SK-N-SH (cell line): ENCODE results near the gene ANKS1B. TPM values are rescaled to one million over a fixed set of nuclear protein-coding genes. Genes with fewer than 3 reads are reported as not detected.

Experiments used
- CTCF ChIA-PET: fragments of 300-600, 350-600 bp; formaldehyde crosslinking; extraction: SDS; loops from one replicate; lab custom pipeline; 2021; lab: Yijun Ruan, JAX
- POLR2A ChIA-PET: fragments of 350-600 bp; sonication (Branson Sonifier 250); formaldehyde crosslinking; extraction: SDS; loops from one replicate; lab custom pipeline; 2020; ENCODE audit warnings: antibody characterized with exemption, inconsistent platforms; lab: Yijun Ruan, JAX
- DNase-seq: peaks from one replicate; pipeline ENCODE4 v3.0.0; 2012
- H2AFZ ChIP-seq: fragments of 200-600 bp; sonication (generic); 2 replicates; pipeline ENCODE4 v1.8.1; 2016; ENCODE audit warnings: antibody characterized with exemption, mild to moderate bottlenecking, low read depth
- H3F3A ChIP-seq: fragments of 200-600 bp; sonication (generic); replicated peaks from 2 replicates; pipeline ENCODE3; 2016; ENCODE audit warnings: antibody characterized with exemption, mild to moderate bottlenecking; ENCODE audit not compliant: insufficient read depth
- H3K27ac ChIP-seq, 2 experiments: fragments of 200-500 bp in 1 of 2; fragments of 200-600 bp in 1 of 2; sonication (Bioruptor generic) in 1 of 2; sonication (generic), shearing (Covaris generic) in 1 of 2; 2 replicates each; pipeline versions ENCODE4 v1.5.1 to v1.6.1; 2014 to 2016; ENCODE audit warnings: low read depth in 2 of 2, inconsistent platforms in 1 of 2, low read length in 1 of 2, mild to moderate bottlenecking in 1 of 2, mixed read lengths in 1 of 2
- H3K27me3 ChIP-seq: fragments of 200-600 bp; sonication (generic), shearing (Covaris generic); 2 replicates; pipeline ENCODE4 v1.6.1; 2016; ENCODE audit warnings: mixed run types; ENCODE audit not compliant: insufficient read depth
- H3K36me3 ChIP-seq, 2 experiments: fragments of 200-500 bp in 1 of 2; fragments of 200-600 bp in 1 of 2; sonication (Bioruptor generic) in 1 of 2; sonication (generic) in 1 of 2; replicated peaks in 1 of 2; 2 replicates each; pipeline versions ENCODE3 to v1.5.1; 2014 to 2016; ENCODE audit warnings: low read length in 1 of 2, mild to moderate bottlenecking in 1 of 2; ENCODE audit not compliant: insufficient read depth in 2 of 2, control insufficient read depth in 1 of 2
- H3K4me1 ChIP-seq, 2 experiments: fragments of 200-500 bp in 1 of 2; fragments of 200-600 bp in 1 of 2; sonication (Bioruptor generic) in 1 of 2; sonication (generic), shearing (Covaris generic) in 1 of 2; 2 replicates each; pipeline versions ENCODE4 v1.5.1 to v1.6.1; 2014 to 2016; ENCODE audit warnings: low read depth in 1 of 2, low read length in 1 of 2, mixed run types in 1 of 2; ENCODE audit not compliant: insufficient read depth in 2 of 2, control insufficient read depth in 1 of 2
- H3K4me2 ChIP-seq: fragments of 200-600 bp; sonication (generic), shearing (Covaris generic); 2 replicates; pipeline ENCODE4 v1.6.1; 2017; ENCODE audit warnings: mixed run types
- H3K4me3 ChIP-seq, 2 experiments: fragments of 200-500 bp in 1 of 2; fragments of 200-600 bp in 1 of 2; sonication (Bioruptor generic) in 1 of 2; sonication (generic), shearing (Covaris generic) in 1 of 2; 2 replicates each; pipeline versions ENCODE4 v1.5.1 to v1.8.1; 2014 to 2016; ENCODE audit warnings: low read depth in 2 of 2, inconsistent platforms in 1 of 2, low read length in 1 of 2, mild to moderate bottlenecking in 1 of 2, mixed read lengths in 1 of 2, moderate library complexity in 1 of 2
- H3K79me2 ChIP-seq: fragments of 200-600 bp; sonication (generic); 2 replicates; pipeline ENCODE4 v1.8.1; 2017; ENCODE audit warnings: mild to moderate bottlenecking; ENCODE audit not compliant: insufficient read depth
- H3K9ac ChIP-seq: fragments of 200-600 bp; sonication (generic); 2 replicates; pipeline ENCODE4 v1.6.1; 2017; ENCODE audit warnings: mixed run types
- H3K9me2 ChIP-seq: fragments of 200-600 bp; sonication (generic); 2 replicates; pipeline ENCODE4 v1.6.1; 2017; ENCODE audit warnings: mixed run types
- H3K9me3 ChIP-seq: fragments of 200-600 bp; sonication (generic); 2 replicates; pipeline ENCODE4 v1.6.1; 2017; ENCODE audit warnings: mixed run types, mild to moderate bottlenecking, moderate library complexity
- H4K20me1 ChIP-seq: fragments of 200-600 bp; sonication (generic); 2 replicates; pipeline ENCODE4 v1.6.1; 2017; ENCODE audit warnings: mild to moderate bottlenecking, mixed run types; ENCODE audit not compliant: insufficient read depth
- CHD2 ChIP-seq: fragments of 150-350 bp; IDR thresholded peaks from 2 replicates; pipeline ENCODE4 v1.6.1; 2018; ENCODE audit warnings: low read length; ENCODE audit not compliant: partially characterized antibody
- ELF1 ChIP-seq: IDR thresholded peaks from 2 replicates; pipeline ENCODE4 v1.4.0; 2012
- EZH2phosphoT487 ChIP-seq: fragments of 200-600 bp; sonication (generic); IDR thresholded peaks from 2 replicates; pipeline ENCODE4 v1.6.1; 2017; ENCODE audit warnings: low read depth, mixed run types, mild to moderate bottlenecking, antibody characterized with exemption, moderate library complexity, borderline replicate concordance
- GATA2 ChIP-seq: sonication (generic); formaldehyde crosslinking; IDR thresholded peaks from 2 replicates; pipeline ENCODE4 v1.5.0; 2020; ENCODE audit warnings: mild to moderate bottlenecking, missing genetic modification reagents
- JUND ChIP-seq: IDR thresholded peaks from 2 replicates; pipeline ENCODE4 v1.4.0; 2012
- MXI1 ChIP-seq: IDR thresholded peaks from 2 replicates; pipeline ENCODE4 v1.6.1; 2012; ENCODE audit warnings: mild to moderate bottlenecking, low read depth, low read length, improper control_type of control experiment
- POLR2AphosphoS5 ChIP-seq: IDR thresholded peaks from 2 replicates; pipeline ENCODE4 v1.6.1; 2012; ENCODE audit warnings: low read depth, low read length
- RCOR1 ChIP-seq: fragments of 150-350 bp; IDR thresholded peaks from 2 replicates; pipeline ENCODE4 v1.6.1; 2017; ENCODE audit warnings: antibody characterized with exemption, low read length
- RFX5 ChIP-seq: IDR thresholded peaks from 2 replicates; pipeline ENCODE4 v1.6.1; 2012; ENCODE audit warnings: mild to moderate bottlenecking, improper control_type of control experiment, low read length
- SMC3 ChIP-seq: IDR thresholded peaks from 2 replicates; pipeline ENCODE4 v1.6.1; 2012; ENCODE audit warnings: low read depth, low read length, improper control_type of control experiment
- TCF12 ChIP-seq: IDR thresholded peaks from 2 replicates; pipeline ENCODE4 v1.4.0; 2012
- YY1 ChIP-seq: IDR thresholded peaks from 2 replicates; pipeline ENCODE4 v1.4.0; 2012; ENCODE audit warnings: low read depth, mild to moderate bottlenecking
- WGBS: methylation state at CpG from one replicate; pipeline ENCODE4 v1.1.6; 2017; ENCODE audit warnings: low lambda C conversion rate; 5-methylcytosine and 5-hydroxymethylcytosine counted together
- polyA plus RNA-seq, 3 experiments: library from polyadenylated mRNA; depleted of rRNA; stranded (reverse); fragments of >200 nt; gene quantifications; 2 replicates each; pipeline ENCODE4 v1.2.3, GENCODE V29; 2012
- TF ChIP-seq, protein P1 (sequence below): fragments of 150-350 bp; IDR thresholded peaks from 2 replicates; pipeline ENCODE4 v1.6.1; 2016; ENCODE audit warnings: mild to moderate bottlenecking, low read depth, low read length
- TF ChIP-seq, protein P2 (sequence below): IDR thresholded peaks from 2 replicates; pipeline ENCODE4 v1.4.0; 2012; ENCODE audit warnings: low read depth, borderline replicate concordance
- TF ChIP-seq, protein P3 (sequence below): IDR thresholded peaks from 2 replicates; pipeline ENCODE4 v1.4.0; 2012; ENCODE audit warnings: low read depth, borderline replicate concordance
- TF ChIP-seq, protein P4 (sequence below): IDR thresholded peaks from 2 replicates; pipeline ENCODE4; 2012

The ANKS1B gene
- polyA plus RNA-seq, 1 of the 3 experiments (the other 2 are of a cell fraction): 1.8 TPM

DNA sequence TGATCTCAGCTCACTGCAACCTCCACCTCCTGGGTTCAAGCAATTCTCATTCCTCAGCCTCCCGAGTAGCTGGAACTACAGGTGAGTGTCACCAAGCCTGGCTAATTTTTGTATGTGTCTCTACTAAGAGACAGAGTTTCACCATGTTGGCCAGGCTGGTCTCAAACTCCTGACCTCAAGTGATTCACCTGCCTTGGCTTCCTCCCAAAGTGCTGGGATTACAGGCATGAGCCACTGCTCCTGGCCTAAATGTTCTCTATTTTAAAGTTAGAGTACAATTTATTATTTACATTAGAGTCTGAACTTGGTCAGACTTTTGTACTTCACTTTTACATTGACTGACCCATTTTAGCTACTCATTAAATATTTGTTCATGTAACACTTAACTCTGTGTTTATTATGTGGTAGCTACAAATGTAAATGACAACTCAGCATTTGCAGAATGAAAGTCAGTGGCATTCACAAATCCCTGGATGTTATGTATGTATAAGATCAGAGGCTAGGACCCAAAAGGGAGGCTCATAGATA is 930.1 kb downstream of the ANKS1B start:
- Histone ChIP-seq H2AFZ (no peak overlapping the region), H3K4me1 (peaks cover 0 to 3% of the 10 kb centered on the region in 2 experiments; a peak in 1 of 4 replicates), H3K9me3 (no peaks in the 10 kb centered on the region), H3K27ac (no peak overlapping the region), H3K79me2 (no peaks in the 10 kb centered on the region), H3K4me3 (no peak overlapping the region), H4K20me1 (no peaks in the 10 kb centered on the region), H3K4me2 (no peak overlapping the region), H3K9ac (no peak overlapping the region), H3K27me3 (no peaks in the 10 kb centered on the region), H3F3A (no peaks in the 10 kb centered on the region), H3K9me2 (no peaks in the 10 kb centered on the region), H3K36me3 (no peaks in the 10 kb centered on the region)
- CTCF ChIA-PET: interaction anchor here (2.8 kb wide), 1 partner anchor 11 kb away, joined by 13 read pairs; no protein-coding TSS in a partner anchor
- POLR2A ChIA-PET: no interaction called here
- TF ChIP-seq CHD2: no peak
- TF ChIP-seq, protein P1, sequence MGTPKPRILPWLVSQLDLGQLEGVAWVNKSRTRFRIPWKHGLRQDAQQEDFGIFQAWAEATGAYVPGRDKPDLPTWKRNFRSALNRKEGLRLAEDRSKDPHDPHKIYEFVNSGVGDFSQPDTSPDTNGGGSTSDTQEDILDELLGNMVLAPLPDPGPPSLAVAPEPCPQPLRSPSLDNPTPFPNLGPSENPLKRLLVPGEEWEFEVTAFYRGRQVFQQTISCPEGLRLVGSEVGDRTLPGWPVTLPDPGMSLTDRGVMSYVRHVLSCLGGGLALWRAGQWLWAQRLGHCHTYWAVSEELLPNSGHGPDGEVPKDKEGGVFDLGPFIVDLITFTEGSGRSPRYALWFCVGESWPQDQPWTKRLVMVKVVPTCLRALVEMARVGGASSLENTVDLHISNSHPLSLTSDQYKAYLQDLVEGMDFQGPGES: no peak
- TF ChIP-seq, protein P2, sequence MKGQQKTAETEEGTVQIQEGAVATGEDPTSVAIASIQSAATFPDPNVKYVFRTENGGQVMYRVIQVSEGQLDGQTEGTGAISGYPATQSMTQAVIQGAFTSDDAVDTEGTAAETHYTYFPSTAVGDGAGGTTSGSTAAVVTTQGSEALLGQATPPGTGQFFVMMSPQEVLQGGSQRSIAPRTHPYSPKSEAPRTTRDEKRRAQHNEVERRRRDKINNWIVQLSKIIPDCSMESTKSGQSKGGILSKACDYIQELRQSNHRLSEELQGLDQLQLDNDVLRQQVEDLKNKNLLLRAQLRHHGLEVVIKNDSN: no peak
- no peak for TF ChIP-seq GATA2
- TF ChIP-seq, protein P3, sequence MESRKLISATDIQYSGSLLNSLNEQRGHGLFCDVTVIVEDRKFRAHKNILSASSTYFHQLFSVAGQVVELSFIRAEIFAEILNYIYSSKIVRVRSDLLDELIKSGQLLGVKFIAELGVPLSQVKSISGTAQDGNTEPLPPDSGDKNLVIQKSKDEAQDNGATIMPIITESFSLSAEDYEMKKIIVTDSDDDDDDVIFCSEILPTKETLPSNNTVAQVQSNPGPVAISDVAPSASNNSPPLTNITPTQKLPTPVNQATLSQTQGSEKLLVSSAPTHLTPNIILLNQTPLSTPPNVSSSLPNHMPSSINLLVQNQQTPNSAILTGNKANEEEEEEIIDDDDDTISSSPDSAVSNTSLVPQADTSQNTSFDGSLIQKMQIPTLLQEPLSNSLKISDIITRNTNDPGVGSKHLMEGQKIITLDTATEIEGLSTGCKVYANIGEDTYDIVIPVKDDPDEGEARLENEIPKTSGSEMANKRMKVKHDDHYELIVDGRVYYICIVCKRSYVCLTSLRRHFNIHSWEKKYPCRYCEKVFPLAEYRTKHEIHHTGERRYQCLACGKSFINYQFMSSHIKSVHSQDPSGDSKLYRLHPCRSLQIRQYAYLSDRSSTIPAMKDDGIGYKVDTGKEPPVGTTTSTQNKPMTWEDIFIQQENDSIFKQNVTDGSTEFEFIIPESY: no peak
- TF ChIP-seq, protein P4, sequence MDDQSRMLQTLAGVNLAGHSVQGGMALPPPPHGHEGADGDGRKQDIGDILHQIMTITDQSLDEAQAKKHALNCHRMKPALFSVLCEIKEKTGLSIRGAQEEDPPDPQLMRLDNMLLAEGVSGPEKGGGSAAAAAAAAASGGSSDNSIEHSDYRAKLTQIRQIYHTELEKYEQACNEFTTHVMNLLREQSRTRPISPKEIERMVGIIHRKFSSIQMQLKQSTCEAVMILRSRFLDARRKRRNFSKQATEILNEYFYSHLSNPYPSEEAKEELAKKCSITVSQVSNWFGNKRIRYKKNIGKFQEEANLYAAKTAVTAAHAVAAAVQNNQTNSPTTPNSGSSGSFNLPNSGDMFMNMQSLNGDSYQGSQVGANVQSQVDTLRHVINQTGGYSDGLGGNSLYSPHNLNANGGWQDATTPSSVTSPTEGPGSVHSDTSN: no peak
- TF ChIP-seq YY1: no peak
- no peak for TF ChIP-seq ELF1
- no peak for TF ChIP-seq RFX5
- TF ChIP-seq RCOR1: no peak
- TF ChIP-seq JUND: no peak
- TF ChIP-seq SMC3: no peak
- no peak for TF ChIP-seq TCF12
- TF ChIP-seq MXI1: no peak
- no peak for TF ChIP-seq POLR2AphosphoS5
- no peak for TF ChIP-seq EZH2phosphoT487
- DNase-seq: no peak
- 31% methylated on average over 1 of the region's 1 CpG for WGBS
